GM21447 (cell line): ENCODE results near the gene ANXA5.

Source experiments
- ATAC-seq: cut with Tn5 transposase; IDR thresholded peaks from one replicate; pipeline ENCODE4 v1.9.1; 2021; ENCODE audit not compliant: unreplicated experiment

ANXA5 gene

GRCh38 chr4:121650741-121651140, 46.0 kb downstream of the ANXA5 start:
- no peak for ATAC-seq

- no peak for ATAC-seq
Observed at GRCh38 chr4:121648516-121648915, 48.3 kb downstream of the ANXA5 start.

- ATAC-seq, result no peak
Observed at GRCh38 chr4:121642876-121643585, 53.7 kb downstream of the ANXA5 start.

- ATAC-seq, result no peak
Observed at GRCh38 chr4:121642292-121642691, 54.5 kb downstream of the ANXA5 start.

GRCh38 chr4:121633653-121634052, 63.1 kb downstream of the ANXA5 start:
- no peak for ATAC-seq

GRCh38 chr4:121632636-121633035, 64.1 kb downstream of the ANXA5 start:
- ATAC-seq, result no peak
